HG03521 (cell line): ENCODE data around the gene BBS7.

Experiments used
- ATAC-seq: cut with Tn5 transposase; IDR thresholded peaks from one replicate; pipeline ENCODE4 v1.9.1; 2021; ENCODE audit warnings: mild to moderate bottlenecking, moderate library complexity; ENCODE audit not compliant: unreplicated experiment

Gene BBS7

DNA sequence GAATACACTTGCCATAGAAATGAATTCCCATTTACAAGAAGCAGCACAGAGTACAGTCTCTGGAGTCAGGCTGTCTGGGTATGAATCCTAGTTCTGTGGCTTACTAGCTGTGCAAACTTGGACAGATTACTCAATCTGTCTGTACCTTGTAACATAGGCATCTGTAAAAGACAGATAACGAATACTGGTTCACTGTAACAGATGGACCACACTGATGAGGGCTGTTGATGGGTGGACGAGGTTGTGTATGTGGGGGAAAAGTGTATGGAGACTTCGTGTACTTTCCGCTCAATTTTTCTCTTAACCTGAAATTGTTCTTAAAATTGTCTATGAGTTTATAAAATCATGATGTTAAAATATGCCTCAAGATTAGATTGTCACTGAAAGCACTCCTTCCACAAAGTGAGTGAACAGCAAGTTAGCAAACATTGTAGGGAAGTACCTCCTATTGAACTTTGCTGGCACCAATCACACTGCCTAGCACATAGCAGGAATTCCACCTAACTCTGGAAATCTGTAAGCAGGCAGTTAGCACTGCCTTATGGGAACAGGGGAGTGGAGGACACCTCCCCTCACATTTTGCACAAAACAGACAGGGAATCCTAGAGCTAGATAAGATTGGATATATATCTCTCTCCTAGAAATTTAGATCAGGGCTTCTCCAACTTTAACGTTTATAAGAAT is 75.6 kb downstream of the BBS7 start:
- no peak for ATAC-seq

DNA sequence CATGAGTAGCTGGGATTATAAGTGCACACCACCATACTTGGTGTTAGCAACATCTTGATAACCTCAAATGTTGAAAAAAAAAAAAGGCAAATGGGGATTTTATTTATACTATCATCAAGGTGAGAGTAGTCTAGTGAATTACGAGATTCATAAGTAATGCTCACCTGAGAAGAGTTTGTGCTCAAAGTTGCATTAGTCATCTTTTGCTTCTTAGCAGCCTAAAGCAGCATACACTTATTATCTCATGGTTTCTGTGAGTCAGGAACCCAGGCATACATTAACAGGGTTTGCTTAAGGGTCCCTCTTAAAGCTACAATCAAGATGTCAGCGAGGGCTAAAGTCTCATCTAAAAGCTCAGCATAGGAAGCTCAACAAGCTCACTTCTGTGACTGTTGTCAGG is 77.3 kb downstream of the BBS7 start:
- no peak for ATAC-seq

DNA sequence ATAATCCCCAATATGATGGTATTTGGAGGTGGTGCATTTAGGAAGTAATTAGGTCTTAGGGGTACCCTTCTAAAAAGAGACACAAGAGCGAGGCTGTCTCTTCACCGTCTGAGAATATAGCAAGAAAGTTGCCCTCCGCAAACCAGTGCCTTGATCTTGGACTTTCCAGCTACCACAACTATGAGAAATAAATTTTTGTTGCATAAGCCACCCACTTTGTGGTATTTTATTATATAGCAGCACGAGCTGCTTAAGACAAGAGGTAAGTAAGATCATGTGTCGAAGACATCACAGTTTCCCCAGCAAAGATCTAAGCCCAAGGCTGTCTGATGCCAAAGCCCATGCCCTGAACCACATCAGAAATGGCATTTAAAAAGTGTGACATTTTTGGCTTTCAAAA is 78.8 kb downstream of the BBS7 start:
- no peak for ATAC-seq

DNA sequence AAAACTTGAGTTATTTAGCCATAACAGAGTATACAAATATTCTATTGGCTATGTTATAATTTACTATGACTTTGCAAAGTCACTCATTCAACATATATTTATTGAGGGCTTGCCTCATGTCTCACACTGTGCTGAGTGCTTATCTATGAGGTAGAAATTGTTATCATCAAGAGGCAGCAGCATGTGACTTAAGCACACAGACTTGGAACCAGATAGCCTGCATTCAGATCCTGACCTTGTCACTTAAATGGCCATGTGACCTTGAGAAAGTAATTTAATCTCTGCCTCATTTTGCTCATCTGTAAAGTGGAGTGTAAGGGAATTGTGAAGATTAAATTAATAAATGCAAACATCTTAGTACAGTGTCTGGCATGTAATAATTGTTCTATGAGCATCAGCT is 79.3 kb downstream of the BBS7 start:
- ATAC-seq: no peak

DNA sequence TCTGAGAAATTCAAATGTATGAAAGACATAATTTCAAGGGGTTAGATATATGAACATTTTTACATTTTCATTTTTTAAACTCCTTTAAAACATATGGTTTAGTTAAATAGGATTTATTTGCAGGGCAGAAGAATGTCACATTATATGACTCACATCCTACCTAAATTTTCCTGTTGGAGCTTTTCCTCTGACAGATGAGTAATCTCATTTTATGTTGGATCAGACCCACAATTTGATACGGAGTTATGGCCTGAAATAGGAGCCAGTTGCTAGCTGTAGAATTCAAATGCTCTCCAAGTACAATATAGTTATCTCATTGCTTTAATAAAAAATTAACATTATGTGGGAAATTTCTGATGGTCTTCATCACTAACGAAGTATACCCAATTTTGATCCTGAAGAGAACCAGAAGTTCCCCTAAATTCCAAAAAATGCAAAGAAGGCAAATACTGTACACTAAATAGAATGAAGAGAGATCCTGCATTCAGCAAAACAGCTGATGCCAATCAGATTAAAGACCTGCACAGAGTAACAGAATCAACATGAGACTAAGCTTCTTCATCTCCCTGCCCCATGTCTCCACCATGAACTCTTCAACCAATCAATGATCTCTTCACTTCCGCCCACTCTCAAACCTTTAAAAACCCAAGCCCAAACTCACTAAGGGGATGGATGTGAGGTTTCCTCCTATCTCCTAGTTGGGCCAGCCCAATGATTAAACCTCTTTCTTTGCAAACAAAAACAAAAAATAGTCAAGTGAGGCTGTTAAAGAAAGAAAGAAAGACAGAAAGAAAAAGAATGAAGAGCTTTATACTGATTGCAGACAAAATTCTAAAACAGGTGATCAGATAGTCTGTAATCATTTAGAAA is 80.1 kb downstream of the BBS7 start:
- ATAC-seq: no peak

DNA sequence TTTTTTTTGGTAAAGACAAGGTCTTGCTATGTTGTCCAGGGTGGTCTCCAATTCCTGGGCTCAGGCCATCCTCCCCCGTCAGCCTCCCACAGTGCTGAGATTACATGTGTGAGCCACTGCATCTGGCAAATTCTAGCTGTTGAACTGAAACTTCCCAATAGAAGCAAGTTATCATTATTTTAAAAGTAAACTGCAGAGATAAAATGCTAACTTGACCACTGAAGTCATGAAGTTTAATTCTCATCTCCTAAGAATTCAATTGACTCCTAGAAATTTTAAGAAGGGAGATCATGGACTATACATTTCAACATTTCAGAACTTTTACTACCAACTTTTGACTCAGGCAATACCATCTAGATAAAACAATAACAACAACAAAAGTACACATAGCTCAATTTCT is 80.8 kb downstream of the BBS7 start:
- no peak for ATAC-seq

DNA sequence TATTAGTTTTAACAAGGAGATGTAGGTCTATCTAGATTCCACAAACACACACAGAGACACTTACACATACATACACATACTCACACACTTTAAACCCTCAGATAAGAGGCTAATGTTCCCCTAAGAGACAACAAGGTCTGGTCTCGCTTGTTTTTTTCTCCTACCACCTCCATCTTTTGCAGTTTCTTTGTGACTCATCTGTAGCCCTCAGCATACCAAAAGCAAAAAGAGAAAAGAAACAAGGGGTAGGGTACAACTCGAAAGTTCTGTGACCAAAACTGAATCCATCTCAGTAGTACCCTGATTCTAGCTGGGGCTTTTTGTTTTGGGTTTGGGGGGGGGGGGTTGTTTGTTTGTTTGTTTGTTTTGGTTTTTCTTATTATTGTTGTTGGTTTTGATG is 81.4 kb downstream of the BBS7 start:
- ATAC-seq: peak; percentile 79

DNA sequence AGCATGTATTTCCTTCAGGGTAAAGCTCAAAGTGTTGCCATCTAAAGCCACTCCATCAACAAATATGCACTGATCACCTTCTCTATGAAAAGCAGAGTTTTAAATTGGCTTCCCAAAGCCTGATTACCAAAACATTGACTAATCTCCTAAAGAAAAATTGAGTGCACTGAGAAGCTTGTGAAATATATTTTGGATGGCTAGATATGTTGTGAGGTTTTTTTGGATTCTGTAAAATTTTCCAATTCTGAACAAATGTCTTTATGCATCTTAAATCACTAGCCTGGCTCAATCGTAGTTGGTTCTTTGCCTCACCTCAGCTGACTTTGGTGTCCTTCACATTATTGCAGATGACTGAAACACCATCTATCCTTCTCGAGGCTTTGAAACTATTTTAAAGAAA is 84.1 kb downstream of the BBS7 start:
- no peak for ATAC-seq

DNA sequence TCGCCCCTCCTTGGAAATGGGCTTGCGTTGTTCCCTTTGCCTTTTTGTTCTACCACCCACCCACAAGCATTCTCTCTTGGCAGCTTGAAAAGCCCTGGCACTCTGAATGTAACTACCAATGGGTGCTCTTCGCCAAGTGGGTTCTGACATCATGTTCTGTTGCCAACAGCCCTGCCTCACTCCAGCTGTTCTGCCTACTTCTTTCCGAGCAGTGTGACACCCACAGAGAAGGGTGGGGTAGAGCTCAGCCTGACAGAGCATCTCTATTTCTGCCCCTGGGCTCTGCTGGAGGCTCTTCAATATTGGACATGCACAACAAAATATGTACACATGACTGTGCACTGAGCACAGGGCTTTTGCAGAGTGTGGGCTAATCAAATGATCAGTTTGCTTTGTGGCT is 84.8 kb downstream of the BBS7 start:
- no peak for ATAC-seq

DNA sequence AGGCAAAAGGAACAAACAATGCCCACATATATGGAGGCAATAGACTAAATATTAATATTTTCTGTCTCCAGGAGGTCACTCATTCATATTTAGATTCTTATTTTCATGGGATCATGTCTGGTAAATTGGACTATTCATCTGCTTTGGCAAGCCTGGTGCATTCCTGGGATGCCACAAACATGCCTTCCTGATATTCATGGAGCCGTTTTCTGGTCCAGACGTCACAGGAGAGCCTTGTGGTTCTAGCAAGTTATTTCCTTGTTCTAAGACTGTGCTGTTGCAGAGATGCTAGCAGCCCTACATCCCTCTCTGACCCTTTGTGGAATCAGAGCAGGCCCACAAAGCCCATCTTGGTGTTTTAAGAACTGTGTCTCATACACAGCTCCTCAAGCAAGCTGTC is 85.3 kb downstream of the BBS7 start:
- ATAC-seq: no peak

DNA sequence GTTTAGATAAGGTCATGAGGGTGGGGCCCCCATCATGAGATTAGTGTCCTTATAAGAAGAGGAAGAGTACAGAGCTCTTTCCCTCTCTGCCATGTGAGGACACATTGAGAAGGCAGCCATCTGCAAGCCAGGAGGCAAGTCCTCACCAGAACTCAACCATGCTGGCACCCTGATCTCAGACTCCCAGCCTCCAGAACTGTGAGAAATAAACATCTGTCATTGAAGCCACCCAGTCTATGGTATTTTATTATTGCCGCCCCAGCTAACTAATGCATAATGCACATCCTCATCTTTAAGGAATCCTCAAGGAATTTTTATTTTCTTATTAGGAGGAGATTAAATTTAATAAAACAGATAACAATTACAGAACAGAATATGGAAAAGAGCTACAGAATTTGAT is 85.9 kb downstream of the BBS7 start:
- no peak for ATAC-seq

DNA sequence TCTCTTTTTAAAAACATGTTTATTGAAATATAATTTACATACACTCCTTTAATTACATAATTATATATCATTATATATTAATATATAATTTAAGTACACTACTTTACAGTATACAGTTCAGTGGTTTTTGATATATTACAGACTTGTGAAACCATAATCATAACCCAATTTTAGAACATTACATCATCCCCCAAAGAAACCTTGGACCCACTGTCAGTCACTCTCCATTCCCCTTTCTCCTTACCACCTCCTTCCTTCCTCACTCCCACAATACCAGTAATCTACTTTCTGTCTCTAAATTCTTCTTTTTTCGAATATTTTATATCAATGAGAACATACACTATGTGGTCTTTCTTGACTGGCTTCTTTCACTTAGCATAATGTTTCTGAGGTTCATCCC is 87.1 kb downstream of the BBS7 start:
- no peak for ATAC-seq

DNA sequence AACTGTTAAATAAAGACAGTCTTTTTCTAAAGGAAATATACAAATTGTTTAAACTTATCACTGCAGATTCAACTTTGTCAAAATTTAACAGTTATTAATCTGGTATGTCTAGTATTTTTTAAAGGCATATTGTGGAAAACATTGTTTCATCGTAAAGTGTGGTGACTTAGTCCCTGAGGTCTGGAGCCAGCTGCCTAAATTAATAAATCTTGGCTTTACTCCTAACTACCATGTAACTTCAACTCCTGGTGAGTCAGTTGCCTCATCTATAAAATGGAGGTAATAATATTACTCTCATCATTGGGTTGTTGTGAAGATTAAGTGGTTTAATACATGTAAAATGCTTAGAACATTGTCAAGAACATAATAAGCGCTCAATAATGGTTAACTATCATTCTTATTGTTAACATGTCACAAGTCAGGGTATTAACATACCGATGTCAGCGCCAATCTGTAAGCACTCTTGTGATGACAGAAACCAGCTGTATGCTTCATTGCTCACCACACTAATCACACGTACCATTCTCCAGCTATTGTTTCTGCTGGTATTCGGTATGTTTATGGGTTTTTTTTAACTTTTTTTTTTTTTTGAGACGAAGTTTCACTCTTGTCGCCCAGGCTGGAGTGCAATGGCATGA is 91.2 kb downstream of the BBS7 start:
- no peak for ATAC-seq

DNA sequence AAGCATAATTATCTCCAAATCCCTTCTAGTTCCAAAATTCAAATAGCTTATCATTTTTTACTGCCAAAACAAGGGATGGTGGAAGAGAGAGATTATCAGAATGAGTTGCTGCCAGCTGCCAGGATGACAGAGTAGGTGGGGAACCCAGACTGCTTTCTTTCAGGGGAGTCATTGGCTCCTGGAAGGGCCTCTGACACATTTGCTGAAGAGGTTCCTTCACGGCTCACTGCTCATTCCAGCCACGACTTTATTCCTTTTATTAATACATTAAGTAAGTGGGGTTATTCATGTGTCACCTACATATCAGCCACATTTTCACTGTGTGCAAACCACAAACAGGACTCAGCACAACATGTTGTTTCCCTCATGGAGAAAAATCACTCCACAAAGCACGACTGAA is 92.6 kb downstream of the BBS7 start:
- ATAC-seq: peak; percentile 50

DNA sequence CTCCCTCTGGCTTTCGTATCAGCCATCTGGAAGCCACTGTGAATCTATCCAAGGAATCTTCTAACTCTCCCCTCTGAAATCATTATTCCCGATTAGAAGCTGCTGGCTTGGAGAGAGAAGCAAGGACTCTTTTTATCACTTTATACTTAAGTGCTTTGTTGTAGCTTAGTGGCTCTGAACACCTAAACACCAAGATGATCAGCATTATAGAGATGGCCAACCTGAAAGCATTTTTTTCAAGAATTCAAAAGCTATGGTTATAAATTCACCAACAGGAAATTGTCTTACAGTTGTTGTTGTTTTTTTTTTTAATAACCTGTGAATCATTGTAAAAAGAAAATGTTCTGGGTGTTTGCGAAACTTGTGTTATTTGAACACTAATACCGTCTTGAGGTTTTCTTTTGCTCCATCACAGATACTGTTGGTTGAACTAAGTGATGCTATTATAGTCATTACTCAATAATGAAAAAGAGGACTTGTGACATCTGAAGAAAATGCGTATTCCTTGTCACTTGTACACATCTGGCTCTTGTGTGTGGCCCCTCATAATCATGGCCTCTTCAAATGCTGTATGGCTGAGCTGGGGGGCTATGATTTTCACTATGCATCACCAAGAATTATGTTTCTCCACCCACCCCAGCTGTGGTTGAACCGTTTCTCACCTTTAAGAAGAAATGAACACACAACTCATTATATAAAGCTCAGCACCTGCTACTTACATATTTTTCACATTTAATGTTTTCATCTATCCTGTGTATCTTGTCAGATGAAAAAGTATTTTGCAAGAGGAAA is 93.5 kb downstream of the BBS7 start:
- ATAC-seq: no peak
